ENCODE measurements around the gene HES7.
"Not testable (repeated sequence)": the region's sequence is repeated elsewhere in the genome, so short reads cannot be mapped to it uniquely, and the experiment has no call there.

The HES7 gene

DNA sequence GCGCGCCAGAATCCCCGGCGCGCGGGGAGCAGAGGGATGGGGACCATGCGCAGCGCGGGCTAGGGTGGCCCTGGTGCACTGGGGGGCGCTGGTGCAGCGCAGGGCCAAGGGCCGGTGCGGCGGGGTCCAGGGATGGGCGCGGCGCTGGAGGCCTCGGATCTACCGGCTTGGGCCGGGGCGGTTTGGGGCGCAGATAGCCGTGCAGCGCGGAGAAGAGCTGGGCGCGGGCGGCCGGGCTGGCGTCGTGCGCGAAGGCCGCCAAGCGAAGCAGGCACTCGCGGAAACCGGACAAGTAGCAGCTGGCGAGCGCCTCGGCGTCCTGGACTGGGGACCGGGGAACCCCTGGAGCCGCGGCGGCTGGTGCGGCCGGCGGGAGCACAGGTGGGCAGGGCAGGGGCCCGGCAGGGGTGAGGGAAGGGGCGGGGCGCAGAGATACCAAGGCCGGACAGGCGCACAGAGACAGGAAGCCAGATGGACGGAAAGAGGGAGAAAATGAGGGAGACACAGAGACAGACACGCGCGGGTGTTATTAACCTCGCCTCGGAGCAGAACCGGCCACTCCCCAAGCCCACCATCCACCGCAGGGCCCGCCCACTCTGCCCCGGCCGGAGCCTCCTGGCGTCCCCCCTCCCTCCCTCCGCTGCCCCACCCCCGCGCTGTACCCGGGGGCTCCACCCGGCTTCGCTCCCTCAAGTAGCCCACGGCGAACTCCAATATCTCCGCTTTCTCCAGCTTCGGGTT lies 2.1 kb downstream of the HES7 start:
- DNase-seq: peak; percentile 52

DNA sequence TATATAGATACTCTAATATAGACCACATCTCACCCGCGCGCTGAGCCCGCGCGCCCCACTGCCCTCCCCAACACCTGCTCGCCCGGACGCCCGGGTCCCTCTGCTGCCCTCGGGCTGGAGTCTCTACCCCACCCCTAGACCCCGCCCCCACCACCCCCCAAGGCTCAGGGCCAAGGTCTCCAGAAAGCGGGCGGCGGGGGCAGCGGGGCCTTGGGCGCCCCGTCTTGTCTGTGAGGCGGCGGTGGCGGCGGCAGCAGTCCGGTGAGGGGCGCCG lies 2.6 kb downstream of the HES7 start:
- DNase-seq: no peak

- DNase-seq: peak; percentile 79
Observed at GRCh38 chr17:8120520-8121406, 3.1 kb downstream of the HES7 start.

- DNase-seq: peak; percentile 96
Observed at GRCh38 chr17:8119581-8120519, 4.1 kb downstream of the HES7 start.

DNA sequence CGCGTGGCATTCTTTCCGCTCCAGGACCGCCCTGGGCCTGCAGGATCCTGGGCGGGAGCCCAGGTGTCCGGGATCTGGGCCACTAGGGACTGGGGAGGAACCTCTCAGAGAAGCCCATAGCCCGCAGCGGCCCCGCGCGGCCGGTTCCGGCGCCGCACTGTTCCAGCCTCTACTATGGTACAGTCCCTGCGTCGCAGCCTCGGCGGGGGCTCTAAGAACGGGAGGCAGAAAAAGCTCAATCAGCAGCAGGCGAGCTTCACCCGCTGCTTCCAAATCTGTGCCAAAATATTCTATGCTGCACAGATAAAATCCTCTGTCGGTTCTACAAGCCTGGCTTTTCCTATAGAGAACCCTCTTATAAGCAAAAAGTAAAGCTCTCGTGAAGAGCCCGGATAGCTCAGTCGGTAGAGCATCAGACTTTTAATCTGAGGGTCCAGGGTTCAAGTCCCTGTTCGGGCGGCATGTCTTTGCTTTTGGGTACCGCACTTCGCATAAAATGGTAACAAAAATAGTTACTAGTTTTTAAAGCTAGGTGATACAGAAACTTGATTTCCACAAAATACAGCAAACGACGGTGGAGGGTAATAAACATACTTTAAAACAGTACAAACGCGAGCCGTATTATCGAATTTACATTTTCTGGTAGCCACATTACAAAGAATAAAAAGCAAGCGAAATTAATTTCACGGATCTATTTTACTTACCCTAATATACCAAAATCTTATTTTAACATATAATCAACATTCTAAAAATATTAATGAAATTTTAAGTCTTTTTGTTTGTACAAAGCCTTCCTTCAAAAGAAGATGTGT lies 4.9 kb downstream of the HES7 start:
- peak; percentile 92 for DNase-seq

GRCh38 chr17:8117980-8118768 lies 5.7 kb downstream of the HES7 start, which contains the start of gene ALOXE3:
Gene ALOXE3, minus strand, starts transcription at chr17:8118514. Its CDS starts 524 bp downstream, at chr17:8117990.
- DNase-seq: no peak

- DNase-seq: no peak
Observed at GRCh38 chr17:8117367-8117979, 6.4 kb downstream of the HES7 start.

- no peak for DNase-seq
Observed at GRCh38 chr17:8116776-8117175, 7.1 kb downstream of the HES7 start.

- no peak for DNase-seq
Observed at GRCh38 chr17:8110907-8111306, 13.0 kb downstream of the HES7 start.

DNA sequence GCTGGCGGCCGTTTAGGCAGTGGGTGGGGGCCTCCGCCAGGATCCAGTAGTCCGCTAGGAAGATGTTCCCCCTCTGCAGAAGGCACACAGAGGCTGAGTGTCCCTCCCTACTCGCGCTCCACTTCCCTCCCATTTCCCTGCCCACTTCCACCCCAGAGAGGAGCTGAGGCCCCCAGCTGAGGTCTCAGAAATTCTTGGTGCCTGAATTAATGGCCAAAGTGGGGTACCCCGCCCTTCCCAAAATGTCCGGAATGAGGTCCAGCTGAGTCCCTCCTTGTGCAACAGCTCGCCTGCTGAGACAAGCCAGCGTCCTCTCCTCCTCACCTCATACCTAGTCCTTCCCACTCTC lies 13.5 kb downstream of the HES7 start:
- DNase-seq: no peak

- peak; percentile 82 for DNase-seq
Observed at GRCh38 chr17:8109661-8110455, 14.0 kb downstream of the HES7 start.

DNA sequence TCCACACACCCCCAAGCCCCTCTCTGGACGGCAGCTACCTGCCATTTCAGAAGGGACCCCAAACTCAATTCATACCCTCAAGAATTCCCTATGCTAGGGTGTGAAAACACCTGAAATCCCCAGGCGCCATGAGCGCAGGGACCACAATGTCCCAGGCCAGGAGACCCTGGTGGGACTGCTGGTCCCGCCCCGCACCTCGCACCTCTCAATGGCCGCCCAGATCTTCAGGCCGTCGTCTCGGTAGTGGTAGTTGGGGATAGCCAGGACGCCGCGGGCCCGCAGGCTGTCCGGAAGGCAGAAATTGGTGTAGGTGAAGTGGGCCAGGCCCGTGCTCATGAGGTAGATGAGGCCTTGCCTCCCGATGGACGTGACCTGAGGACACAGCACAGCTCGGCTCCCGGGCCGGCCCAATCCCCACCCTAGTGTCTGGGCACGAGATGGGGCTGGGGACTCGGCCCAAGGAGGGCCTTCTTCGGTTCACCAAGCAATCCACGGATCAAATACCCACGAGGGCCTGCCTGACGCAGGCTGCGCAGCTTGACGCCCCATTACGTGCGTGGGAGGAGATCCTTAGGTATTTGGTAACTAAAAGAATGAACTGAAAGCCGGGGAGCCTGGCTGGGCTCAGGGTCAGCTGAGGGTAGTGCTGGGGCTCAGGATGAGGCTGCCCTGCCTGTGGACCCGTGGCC lies 14.8 kb downstream of the HES7 start:
- DNase-seq: no peak

DNA sequence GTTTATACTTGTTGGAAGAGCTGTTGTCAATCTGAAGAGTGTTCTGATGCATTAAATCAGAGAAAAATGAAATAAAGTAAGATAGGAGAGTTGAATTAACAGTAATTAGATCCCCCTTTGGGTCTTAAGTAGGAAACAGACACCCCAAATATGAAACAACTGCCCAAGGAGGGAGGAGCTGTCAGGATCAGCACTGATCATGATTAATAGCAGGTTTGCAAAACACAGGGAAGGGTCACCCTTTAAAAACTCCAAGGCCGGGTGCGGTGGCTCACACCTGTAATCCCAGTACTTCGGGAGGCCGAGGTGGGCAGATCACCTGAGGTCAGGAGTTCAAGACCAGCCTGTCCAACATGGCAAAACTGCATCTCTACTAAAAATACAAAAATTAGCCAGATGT lies 16.9 kb downstream of the HES7 start:
- not testable (repeated sequence) for DNase-seq

DNA sequence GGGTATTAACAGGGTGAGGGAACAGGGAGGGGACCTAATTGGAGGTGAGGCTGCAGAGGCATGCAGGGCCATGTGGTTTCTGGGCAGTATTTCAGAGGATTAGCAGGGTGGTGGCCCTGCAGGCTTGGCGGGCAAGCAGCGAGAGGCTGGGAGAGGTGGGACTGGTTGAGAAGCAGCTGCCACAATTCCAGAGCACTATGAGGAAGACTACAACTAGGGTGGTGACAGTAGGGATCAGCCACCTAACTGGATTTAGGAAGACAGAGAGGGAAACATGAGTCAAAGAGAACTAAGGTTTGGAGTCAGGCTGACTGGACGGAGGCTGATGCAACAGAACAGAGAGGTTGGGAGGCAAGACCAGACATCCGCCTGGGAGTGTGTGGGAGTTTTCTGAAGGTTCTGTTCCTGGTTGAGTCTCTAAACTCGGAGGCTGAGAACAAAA lies 17.9 kb downstream of the HES7 start:
- DNase-seq: no peak

GRCh38 chr17:8104911-8105310 lies 19.0 kb downstream of the HES7 start:
- no peak for DNase-seq

DNA sequence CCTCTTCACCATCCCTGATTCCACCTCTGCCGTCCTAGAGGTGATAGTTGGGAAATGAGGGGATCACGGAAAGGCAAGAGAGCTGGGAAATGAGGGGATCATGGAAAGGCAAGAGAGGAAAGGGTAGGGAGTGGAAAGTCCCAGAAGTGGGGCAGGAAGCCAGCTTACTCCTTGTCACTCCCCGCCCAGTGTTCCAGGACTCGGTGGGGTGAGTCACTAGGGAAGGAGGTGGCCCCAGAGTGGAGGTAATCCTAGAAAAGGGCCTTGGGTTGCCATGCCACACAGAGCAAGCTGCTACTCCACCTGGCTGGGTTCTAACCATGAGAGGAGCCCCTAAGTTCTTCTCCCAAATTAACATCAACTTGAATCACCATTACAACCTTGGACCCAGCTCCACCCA lies 20.4 kb downstream of the HES7 start:
- DNase-seq: no peak

GRCh38 chr17:8101721-8102120 lies 22.2 kb downstream of the HES7 start:
- DNase-seq: no peak

DNA sequence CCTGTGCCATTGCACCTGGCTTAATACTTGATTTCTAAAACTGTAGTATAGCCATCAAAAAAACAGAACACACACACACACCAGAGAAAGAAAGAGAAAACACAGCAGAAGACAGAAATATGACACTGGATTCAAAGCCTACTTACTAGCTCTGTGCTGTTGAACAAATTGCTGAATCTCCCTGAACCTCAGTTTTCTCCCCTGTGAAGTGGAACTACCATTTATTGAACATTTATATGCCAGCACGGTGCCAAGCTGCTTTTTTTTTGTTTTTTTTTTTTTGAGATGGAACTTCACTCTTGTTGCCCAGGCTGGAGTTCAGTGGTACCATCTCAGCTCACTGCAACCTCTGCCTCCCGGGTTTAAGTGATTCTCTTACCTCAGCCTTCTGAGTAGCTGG lies 23.1 kb downstream of the HES7 start:
- DNase-seq: no peak

DNA sequence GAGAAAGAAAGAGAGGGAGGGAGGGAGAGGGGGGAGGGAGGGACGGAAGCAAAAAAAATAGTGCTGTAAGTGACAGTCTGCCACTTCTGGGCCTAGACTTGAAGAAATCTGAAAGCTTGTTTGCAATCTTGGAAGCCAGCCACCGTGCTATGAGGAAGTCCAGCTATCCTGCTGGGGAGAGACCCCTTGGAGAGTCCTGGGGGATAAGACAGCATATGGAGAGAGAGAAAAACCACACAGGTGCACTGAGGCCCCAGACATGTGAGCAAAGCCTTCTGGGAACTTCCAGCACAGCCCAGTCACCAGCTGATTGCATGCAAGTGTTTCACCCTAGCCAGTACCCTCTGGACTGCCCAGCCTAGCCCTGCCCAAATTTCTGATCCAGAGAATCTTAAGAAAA lies 23.8 kb downstream of the HES7 start:
- DNase-seq: no peak

DNA sequence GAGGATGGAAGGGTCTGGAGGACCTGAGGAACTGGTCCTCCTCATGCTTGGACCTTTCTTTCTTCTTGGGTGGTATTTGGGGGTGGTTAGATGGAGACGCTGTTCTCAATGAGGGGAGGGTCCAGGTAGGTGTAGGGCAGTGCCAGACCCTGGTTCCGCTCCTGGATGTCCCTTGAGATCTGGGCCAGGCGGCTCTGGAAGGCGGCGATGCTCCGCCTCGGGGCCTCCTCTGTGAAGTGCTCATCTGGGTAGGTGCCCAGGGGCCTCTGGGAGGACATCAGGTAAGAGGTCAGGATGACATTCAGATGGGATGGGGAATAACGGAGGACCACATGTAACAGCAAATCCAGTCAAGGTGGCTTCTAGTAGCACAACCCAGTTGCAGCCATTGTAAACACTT lies 27.4 kb downstream of the HES7 start:
- DNase-seq: no peak

Measured in CD4-positive, alpha-beta T cell treated with Interleukin-17A for 1 hour (primary cell).